ENCODE measurements around the gene LRRC1.

The LRRC1 gene

GRCh38 chr6:53887316-53887715, 92.5 kb downstream of the LRRC1 start:
- TF ChIP-seq CTCF (IDR thresholded peaks at IDR 0.05; ENCODE audit: low read depth, low read length), result no peak
- no peak overlapping the region for H3K4me3 ChIP-seq (ENCODE audit: low read depth, low read length)

- no peak overlapping the region for H3K4me3 ChIP-seq (ENCODE audit: low read depth, low read length)
- no peak for TF ChIP-seq CTCF (IDR thresholded peaks at IDR 0.05; ENCODE audit: low read depth, low read length)
These were observed 94.1 kb downstream of the LRRC1 start for GRCh38 chr6:53888931-53889330.

GRCh38 chr6:53889365-53889764, 94.6 kb downstream of the LRRC1 start:
- H3K4me3 ChIP-seq (ENCODE audit: low read depth, low read length), result no peak overlapping the region
- TF ChIP-seq CTCF (IDR thresholded peaks at IDR 0.05; ENCODE audit: low read depth, low read length), result no peak

GRCh38 chr6:53892707-53893106, 97.9 kb downstream of the LRRC1 start:
- TF ChIP-seq CTCF (IDR thresholded peaks at IDR 0.05; ENCODE audit: low read depth, low read length), result no peak
- no peak overlapping the region for H3K4me3 ChIP-seq (ENCODE audit: low read depth, low read length)

- no peak for TF ChIP-seq CTCF (IDR thresholded peaks at IDR 0.05; ENCODE audit: low read depth, low read length)
- no peak overlapping the region for H3K4me3 ChIP-seq (ENCODE audit: low read depth, low read length)
These were observed 99.3 kb downstream of the LRRC1 start for GRCh38 chr6:53894091-53894490.

GRCh38 chr6:53896196-53896595, 101.4 kb downstream of the LRRC1 start:
- H3K4me3 ChIP-seq (ENCODE audit: low read depth, low read length), result no peak overlapping the region
- no peak for TF ChIP-seq CTCF (IDR thresholded peaks at IDR 0.05; ENCODE audit: low read depth, low read length)

- no peak for TF ChIP-seq CTCF (IDR thresholded peaks at IDR 0.05; ENCODE audit: low read depth, low read length)
- H3K4me3 ChIP-seq (ENCODE audit: low read depth, low read length), result no peak overlapping the region
These were observed 103.4 kb downstream of the LRRC1 start for GRCh38 chr6:53898026-53898795.

Measured in WI38 (cell line).